Ammon's horn (tissue), 1 donor: ENCODE results near the gene TMPRSS2.
A peak's percentile ranks its signal among the peaks of the same experiment; 100 is the strongest.

Source experiments
- DNase-seq: peaks from one replicate; pipeline ENCODE4 v3.0.0-alpha.2; 2016; ENCODE audit warnings: low spot score

The TMPRSS2 gene

DNA sequence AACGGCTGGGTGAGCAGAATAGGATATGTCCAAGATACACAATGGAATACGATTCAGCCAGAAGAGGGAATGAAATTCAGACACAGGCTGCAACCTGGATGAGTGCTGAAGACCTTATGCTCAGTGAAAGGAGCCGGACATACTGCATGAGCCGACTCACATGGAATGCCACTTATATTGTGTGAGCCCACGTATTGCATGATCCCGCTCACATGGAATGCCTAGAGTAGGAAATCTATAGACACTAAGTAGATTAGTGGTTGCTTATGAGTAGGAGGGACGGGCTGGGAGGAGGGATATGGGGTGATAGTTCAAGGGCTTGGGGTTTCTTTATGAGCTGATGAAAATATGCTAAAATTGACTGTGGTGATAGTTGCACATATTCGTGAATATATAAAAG is 26.8 kb downstream of the TMPRSS2 start:
- no peak for DNase-seq

DNA sequence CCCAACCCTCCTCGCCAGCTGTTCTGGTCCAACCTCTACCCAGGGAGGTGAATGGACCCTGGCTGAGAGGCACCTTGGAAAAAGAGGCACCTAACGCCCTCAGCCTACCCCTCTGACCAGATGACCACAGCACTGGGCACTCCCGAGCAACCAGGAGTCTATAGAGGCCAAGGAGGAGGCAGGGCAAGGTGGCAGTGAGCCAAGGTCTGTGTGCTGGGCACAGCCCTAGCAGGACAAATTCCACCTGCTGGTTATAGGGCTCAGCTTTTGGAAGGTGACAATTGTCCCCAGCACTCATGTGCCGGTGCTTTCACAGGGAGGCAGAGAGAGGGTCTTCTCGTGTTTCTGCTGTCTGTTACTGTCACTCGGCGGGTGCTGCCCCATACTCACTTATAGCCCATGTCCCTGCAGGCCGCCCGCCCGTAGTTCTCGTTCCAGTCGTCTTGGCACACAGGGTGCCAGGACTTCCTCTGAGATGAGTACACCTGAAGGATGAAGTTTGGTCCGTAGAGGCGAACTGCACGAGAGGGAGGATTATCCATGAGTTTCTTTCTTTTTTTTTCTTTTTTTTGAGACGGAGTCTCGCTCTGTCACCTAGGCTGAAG is 27.8 kb downstream of the TMPRSS2 start:
- DNase-seq = no peak

- DNase-seq = no peak
Measured at GRCh38 chr21:41479686-41480085, 28.3 kb downstream of the TMPRSS2 start.

DNA sequence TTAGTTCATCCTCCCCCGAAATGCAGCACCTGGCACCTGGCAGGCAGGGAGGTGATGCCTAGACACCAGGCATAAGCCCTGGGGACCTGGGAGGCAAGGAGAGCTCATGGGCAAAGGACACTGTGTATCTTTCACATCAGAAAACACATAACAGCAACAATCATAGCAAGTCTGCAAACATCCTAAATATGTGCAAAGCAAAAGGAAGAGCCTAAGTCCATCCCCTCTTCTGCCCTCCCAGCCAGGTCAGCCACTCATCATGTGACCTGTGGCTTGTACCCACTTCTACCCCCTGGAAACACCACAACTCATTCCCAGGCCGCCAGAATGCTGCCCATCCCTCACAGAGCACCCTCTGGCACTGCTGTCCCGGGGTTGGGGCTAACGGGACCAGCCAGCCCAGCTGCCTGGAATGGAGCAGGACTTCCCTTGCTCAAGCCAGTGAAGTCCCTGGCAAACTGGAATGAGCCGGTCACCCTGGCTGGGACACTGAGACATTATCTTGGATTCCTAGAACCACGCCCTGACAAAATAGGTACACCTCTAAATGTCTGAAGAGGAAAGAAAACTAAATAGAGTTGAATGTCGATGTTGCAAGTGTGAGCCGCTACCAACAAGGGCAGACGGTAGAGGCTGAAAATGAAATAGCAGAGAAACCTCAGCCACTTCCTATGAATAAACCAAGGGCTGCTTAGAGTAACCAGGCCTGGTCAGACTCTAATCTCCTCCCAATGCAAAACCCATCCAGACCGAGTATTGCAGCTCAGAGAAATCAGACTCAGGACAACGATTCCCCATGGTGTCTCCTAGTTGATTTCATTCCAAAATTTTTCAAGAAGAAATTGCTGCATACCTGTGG is 29.4 kb downstream of the TMPRSS2 start:
- DNase-seq = no peak

DNA sequence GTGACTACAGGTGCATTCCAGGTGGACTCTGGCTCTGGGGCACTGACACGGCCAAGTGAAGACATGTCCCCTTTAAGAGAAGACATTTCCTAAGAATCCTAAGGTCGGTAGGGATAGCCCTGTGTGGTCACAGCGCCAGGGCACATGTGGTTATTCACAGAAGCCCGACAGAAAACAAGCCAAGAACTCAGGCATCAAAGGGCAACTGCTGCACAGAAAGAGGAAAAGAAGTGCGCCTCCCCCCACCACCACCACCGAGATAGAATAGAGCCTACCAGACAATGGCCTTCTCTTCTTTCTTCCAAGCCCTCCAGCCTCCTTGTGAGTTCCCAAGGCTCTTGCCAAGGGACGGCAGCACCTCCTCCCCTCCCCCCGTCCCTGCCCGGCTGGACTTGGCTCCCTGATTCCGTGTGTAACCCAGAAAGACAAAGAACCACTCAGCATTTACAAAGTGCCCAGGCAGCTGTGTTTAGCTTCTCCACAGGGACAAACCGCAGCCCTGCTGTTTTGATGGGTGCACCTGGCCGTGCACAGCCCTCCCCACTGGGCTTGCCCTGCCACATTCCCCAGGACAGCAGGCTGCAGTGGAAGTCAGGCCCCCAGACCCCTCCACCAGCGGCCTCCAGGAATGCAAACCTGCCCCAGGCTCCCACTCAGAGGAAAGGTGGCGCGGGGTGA is 30.2 kb downstream of the TMPRSS2 start:
- peak; percentile 76 for DNase-seq

GRCh38 chr21:41475714-41476420 is 32.1 kb downstream of the TMPRSS2 start:
- DNase-seq = no peak

DNA sequence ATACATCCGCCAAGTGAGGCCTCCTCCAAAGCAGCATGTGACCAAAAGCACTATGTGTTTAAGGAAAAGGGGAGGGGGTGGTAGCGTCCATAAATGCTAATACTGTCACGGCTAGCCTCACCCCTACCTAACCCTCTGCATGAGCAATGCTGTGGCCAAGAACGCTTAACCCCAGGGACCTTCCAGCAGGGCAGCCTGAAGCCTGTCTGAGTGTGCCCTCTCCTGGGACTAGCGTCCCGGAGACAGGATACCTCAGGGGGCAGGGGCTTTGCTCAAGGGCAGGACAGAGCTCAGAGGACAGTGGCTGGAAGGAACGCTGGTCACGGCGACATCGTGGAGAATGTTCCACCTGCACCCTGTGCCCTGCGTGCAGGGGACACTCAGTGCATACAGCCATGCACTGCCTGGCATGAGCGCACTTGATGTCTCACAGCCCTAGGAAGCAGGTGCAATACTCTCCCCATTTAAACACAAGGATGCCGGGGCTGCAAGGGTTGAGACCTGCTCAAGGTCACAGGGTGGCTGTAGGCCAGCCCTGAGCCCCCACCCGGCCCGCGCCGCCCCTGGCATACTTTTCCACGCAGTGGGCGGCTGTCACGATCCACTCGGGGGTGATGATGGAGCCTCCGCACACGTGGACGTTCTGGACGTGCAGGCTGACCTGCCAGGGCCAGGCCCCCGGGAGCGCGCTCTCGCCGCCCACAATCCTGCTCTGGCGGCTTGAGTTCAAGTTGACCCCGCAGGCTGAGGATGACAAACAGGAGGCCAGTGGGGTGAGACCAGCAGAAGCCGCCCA is 35.0 kb downstream of the TMPRSS2 start:
- no peak for DNase-seq

- no peak for DNase-seq
Measured at GRCh38 chr21:41470054-41470453, 37.9 kb downstream of the TMPRSS2 start.

DNA sequence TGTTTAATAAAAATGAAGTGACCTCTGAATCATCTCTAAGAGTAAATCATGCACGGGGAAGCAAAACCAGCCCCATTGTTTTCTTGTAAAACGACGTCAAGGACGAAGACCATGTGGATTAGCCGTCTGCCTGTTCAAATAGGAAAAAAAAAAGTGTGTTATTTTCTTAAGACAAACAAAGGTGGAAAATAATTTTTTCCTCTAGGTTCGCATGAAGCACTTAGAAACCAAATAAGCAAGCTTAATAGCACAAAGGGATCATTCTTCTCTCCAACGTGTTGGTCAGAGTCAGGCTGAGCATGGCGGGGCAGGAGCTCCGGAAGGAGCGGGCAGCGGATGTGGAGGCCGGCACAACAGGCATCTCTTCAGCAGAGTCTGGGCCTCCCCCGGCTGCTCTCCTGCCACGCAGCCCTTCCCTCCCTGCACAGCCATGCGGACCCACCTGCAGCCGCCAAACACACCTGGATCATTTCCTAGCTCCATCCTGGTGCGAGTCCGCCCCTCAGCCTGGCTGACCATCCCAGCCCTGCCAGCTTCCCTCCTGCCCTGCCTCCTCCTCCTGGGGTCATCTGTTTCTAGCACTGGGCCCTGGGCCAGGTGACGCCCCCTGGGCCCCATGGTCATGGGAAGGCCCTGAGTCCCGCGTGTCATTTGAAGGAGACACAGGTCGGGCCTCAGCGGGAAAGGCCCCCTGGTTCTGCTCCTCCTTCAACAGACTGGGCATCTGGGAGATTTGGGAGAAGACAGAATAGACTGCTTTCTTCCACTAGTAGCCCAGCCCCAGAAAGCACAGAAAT is 41.7 kb downstream of the TMPRSS2 start:
- DNase-seq = no peak

- DNase-seq = no peak
Measured at GRCh38 chr21:41465176-41465781, 42.7 kb downstream of the TMPRSS2 start.

- peak; percentile 83 for DNase-seq
Measured at GRCh38 chr21:41460578-41461527, 47.1 kb downstream of the TMPRSS2 start.

DNA sequence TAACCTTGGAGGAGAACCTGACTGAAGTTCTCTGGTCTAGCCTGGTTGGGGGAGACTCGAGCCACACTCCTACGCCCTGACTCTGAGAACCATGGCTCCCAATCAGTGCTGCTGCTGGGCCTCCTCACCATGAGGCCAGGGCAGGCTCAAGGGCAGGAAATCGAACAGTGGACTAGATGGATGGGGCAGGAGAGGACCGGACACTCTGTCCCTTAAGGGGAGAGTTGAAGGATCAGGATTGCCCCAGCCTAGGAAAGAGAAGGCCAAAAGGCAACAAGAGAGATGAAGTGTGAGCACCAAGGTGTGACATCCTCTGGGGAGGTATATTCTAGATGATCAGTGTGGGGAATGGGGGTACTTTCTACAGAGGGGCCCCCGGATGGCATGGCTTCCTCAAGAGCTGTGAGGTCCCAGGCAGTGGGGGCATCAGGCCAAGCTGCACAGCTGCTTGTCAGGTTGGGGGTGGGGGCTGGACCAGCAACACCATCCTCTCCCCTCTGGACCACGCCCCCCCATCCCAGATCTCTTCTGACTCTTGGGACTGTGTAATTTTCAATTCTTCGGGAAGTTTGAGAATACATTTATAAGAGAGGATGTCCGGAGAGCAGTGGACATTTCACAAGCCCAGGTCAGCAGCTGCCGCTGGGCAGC is 47.9 kb downstream of the TMPRSS2 start:
- DNase-seq = no peak

DNA sequence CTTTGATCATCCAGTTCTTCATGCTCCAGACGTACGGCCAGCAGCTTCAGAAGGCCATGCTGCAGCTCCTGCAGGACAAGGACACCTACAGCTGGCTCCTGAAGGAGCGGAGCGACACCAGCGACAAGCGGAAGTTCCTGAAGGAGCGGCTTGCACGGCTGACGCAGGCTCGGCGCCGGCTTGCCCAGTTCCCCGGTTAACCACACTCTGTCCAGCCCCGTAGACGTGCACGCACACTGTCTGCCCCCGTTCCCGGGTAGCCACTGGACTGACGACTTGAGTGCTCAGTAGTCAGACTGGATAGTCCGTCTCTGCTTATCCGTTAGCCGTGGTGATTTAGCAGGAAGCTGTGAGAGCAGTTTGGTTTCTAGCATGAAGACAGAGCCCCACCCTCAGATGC is 49.4 kb downstream of the TMPRSS2 start:
- no peak for DNase-seq

DNA sequence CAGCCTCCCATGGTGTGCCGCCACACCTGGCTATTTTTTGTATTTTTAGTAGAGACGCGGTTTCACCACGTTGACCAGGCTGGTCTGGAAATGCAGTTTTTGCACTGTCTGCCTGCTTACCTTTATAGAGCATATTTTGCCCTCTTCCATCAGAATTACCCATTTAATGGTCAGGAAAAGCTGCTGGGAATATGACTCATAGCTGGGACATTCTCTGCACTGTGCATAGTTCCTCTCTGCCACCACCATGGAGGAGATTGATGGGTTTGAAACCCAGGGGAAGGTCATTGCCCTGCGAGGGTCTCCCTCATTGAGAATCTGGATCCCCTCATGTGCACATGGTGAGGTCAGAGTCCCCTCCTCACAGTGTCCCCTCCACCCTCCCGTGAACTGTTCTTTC is 49.8 kb downstream of the TMPRSS2 start:
- no peak for DNase-seq

DNA sequence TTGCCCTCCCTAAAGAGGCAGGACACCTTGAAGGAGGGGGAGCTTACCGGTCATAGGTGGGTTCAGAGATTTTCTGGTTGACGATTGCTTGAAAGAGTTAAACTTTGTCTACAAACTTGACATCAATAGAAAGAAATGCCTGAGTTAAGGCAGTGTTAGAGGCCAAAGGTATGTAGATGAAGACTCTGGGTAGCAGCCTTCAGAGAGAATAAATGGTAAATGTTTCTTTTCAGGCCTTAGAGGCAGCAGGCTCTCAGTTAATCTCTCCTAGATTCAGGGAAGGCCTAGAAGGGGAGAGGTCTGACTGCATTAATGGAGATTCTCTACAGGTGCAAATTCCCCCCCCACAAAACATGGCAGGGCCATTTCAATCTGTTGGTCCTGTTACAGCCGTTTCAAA is 54.2 kb downstream of the TMPRSS2 start:
- DNase-seq = no peak

DNA sequence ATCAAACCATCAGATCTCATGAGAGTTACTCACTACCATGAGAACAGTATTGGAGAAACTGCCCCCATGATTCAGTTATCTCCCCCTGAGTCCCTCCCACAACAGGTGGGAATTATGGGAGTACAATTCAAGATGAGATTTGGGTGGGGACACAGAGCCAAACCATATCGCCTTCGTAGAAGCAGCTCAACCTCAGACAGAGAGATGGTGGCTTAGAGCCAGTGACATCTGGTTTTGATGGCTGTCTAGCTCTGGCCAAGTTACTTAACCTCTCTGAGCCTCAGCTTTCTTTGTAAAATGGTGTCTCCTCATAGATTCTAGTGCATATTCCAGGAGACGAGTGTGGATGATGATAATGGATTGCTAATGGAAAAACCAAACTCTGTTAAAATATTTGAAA is 54.8 kb downstream of the TMPRSS2 start:
- DNase-seq = no peak

DNA sequence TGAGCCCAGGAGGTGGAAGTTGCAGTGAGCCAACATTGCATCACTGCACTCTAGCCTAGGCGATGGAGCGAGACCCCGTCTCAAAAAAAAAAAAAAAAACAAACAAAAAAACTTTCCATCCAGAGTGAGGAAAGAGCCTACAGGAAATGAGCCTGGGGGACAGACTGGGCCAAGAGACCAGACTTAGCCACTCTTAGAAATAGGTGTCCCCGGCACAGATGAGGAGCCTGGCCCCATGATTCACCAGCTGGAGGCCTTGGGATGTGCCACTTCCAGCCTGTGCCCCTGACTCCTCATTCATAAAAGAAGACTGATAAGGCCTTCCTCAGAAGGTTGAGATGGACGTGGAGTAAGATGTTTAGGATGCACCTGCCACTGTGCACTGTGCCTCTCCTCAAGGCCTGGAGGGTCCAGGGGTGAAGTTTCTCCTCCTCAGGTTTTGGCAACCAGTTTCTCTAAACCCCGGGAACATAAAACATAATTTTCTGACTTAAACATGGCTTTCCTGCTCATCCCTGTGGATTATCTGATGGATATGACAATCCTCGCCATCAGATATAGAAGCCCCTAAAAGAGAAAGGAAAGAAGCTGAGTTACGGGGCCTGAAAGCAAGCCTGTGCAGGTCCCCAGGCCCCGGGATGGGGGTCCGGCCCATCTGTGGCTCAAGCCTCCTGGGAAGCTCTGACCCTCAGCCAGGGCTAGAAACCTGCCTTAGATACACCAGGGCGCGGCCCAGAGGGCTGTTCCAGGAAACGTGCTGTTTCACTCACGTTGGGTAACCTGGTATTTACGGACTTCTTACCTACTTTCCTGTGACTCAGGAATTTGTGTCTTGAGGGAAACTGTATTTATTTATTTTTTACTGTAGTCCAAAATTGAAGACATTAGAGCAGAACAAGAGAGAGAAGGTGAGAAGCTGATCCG is 55.9 kb downstream of the TMPRSS2 start:
- no peak for DNase-seq

DNA sequence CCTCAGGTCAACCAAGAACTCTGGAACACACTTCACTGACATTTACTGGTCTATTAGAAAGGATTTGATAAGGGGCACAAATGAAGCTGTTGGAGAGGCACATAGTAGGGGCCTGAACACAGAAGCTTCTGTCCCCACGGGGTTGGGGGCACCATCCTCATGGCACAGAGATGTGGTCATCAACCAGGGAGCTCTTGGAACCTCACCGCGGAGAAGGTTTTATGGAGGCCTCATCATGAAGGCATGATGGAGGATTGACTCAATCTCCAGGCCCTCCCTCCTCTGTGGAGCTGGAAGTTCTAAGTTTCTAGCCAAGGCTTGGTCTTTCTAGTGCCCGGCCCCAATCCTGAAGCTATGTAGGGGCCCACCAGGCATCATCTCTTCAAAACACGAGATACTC is 58.3 kb downstream of the TMPRSS2 start:
- DNase-seq = no peak
